HepG2 (cell line): Measurements from ENCODE around the gene DPP6. TPM values are rescaled to one million over a fixed set of nuclear protein-coding genes. Genes with fewer than 3 reads are reported as not detected.

Source experiments
- ATAC-seq: fragments of 200-7000 bp; cut with Tn5 transposase; 3 replicates; pipeline ENCODE4 v1.9.1; 2020; ENCODE audit warnings: mild to moderate bottlenecking, moderate library complexity
- BruUV-seq: library from RNA; stranded (reverse); fragments of 400-500 nt; replicated peaks from 2 replicates; lab custom pipeline; 2021; lab: Mats Ljungman, UMichigan
- CTCF ChIA-PET: fragments of 300-600 bp; formaldehyde crosslinking; extraction: SDS; loops from one replicate; lab custom pipeline; 2021; ENCODE audit warnings: low total read pairs, inconsistent platforms, low intra/inter-chr PET ratio; lab: Yijun Ruan, JAX
- POLR2A ChIA-PET: fragments of 350-600 bp; sonication (Branson Sonifier 250); formaldehyde crosslinking; loops from one replicate; lab custom pipeline; 2020; ENCODE audit warnings: antibody characterized with exemption, inconsistent platforms; lab: Yijun Ruan, JAX
- DNase-seq: peaks from one replicate; pipeline ENCODE4 v3.0.0-alpha.2; 2015; ENCODE audit warnings: low spot score
- FAIRE-seq: peaks from 3 replicates; lab custom pipeline; 2011; peaks lifted over from hg19 to GRCh38; lab: Jason Lieb, UNC
- H2AFZ ChIP-seq: one replicate; pipeline ENCODE4 v1.6.1; 2011; ENCODE audit warnings: low read length, inconsistent platforms
- H3K27ac ChIP-seq: fragments of 300-600 bp; 3 replicates; pipeline ENCODE4 v1.8.0; 2011; ENCODE audit warnings: mixed run types, mild to moderate bottlenecking, mixed read lengths, low read length, inconsistent platforms; ENCODE audit not compliant: insufficient read depth; ENCODE audit errors: extremely low read length
- H3K27me3 ChIP-seq, 2 experiments: fragments of 200-600 bp in 1 of 2; 2 replicates in 1 of 2; 3 replicates in 1 of 2; pipeline versions ENCODE4 v1.6.0 to v1.8.0; 2011; ENCODE audit warnings: low read length in 2 of 2, mild to moderate bottlenecking in 2 of 2, moderate library complexity in 2 of 2, inconsistent platforms in 1 of 2; ENCODE audit not compliant: insufficient read depth in 2 of 2, control insufficient read depth in 1 of 2
- H3K36me3 ChIP-seq, 2 experiments: fragments of 200-600 bp in 1 of 2; replicated peaks in 1 of 2; 2 replicates in 1 of 2; 3 replicates in 1 of 2; pipeline versions ENCODE4 v1.5.1 to v1.8.0; 2011; ENCODE audit warnings: low read length in 2 of 2, inconsistent platforms in 1 of 2; ENCODE audit not compliant: insufficient read depth in 2 of 2, control insufficient read depth in 1 of 2
- H3K4me1 ChIP-seq: 2 replicates; pipeline ENCODE4 v1.5.1; 2012; ENCODE audit warnings: low read length, inconsistent platforms; ENCODE audit not compliant: insufficient read depth
- H3K4me2 ChIP-seq: 2 replicates; pipeline ENCODE4 v1.6.0; 2011; ENCODE audit warnings: low read depth, low read length, inconsistent platforms
- H3K4me3 ChIP-seq, 3 experiments: fragments of 200-600 bp in 1 of 3; sonication (generic), shearing (Covaris generic) in 1 of 3; replicated peaks in 1 of 3; 2 replicates each; pipeline ENCODE4 v1.5.1; 2011 to 2016; ENCODE audit warnings: low read length in 3 of 3, inconsistent platforms in 2 of 3, low read depth in 2 of 3, mild to moderate bottlenecking in 2 of 3, control low read depth in 1 of 3, mixed read lengths in 1 of 3; ENCODE audit not compliant: insufficient read depth in 1 of 3
- H3K79me2 ChIP-seq: one replicate; pipeline ENCODE4 v1.6.1; 2011; ENCODE audit warnings: low read length, inconsistent platforms; ENCODE audit not compliant: insufficient read depth
- H3K9ac ChIP-seq: 2 replicates; pipeline ENCODE4 v1.6.0; 2011; ENCODE audit warnings: mild to moderate bottlenecking, low read depth, low read length, inconsistent platforms; ENCODE audit not compliant: insufficient read depth
- H3K9me3 ChIP-seq: 2 replicates; pipeline ENCODE4 v1.5.1; 2012; ENCODE audit warnings: mild to moderate bottlenecking, low read length
- H4K20me1 ChIP-seq: 2 replicates; pipeline ENCODE4 v1.6.0; 2011; ENCODE audit warnings: inconsistent platforms, mild to moderate bottlenecking, low read length, moderate library complexity; ENCODE audit not compliant: insufficient read depth
- GPBP1L1 ChIP-seq: sonication (generic); formaldehyde crosslinking; IDR thresholded peaks from 2 replicates; pipeline ENCODE4 v1.5.0; 2020; ENCODE audit warnings: mild to moderate bottlenecking, missing genetic modification reagents
- RFX3 ChIP-seq: IDR thresholded peaks from 2 replicates; pipeline ENCODE4 v1.6.1; 2016; ENCODE audit warnings: missing biosample characterization, missing genetic modification reagents
- SPEN ChIP-seq: sonication (generic); formaldehyde crosslinking; IDR thresholded peaks from 2 replicates; pipeline ENCODE4 v1.5.1; 2020; ENCODE audit warnings: low read depth, mild to moderate bottlenecking, missing genetic modification reagents
- SRSF1 ChIP-seq: fragments of 200-400 bp; formaldehyde crosslinking; optimal IDR thresholded peaks from 2 replicates; pipeline ENCODE3; 2017; ENCODE audit warnings: mild to moderate bottlenecking, low read depth, low read length, moderate library complexity
- TFDP1 ChIP-seq: IDR thresholded peaks from 2 replicates; pipeline ENCODE4 v1.6.1; 2016; ENCODE audit warnings: missing compliant biosample characterization, missing genetic modification reagents, borderline replicate concordance
- ZNF609 ChIP-seq: sonication (generic); formaldehyde crosslinking; IDR thresholded peaks from 2 replicates; pipeline ENCODE4 v1.4.0; 2020; ENCODE audit warnings: mild to moderate bottlenecking, missing genetic modification reagents, borderline replicate concordance
- ZNF672 ChIP-seq: sonication (generic); formaldehyde crosslinking; IDR thresholded peaks from 2 replicates; pipeline ENCODE4 v1.8.1; 2022; ENCODE audit warnings: missing genetic modification reagents
- ZNF773 ChIP-seq: sonication (generic); formaldehyde crosslinking; IDR thresholded peaks from 2 replicates; pipeline ENCODE4 v1.4.0; 2020; ENCODE audit warnings: missing genetic modification reagents, borderline replicate concordance
- WGBS: methylation state at CpG from one replicate; pipeline ENCODE4 v1.1.6; 2017; ENCODE audit warnings: low lambda C conversion rate; 5-methylcytosine and 5-hydroxymethylcytosine counted together
- in situ Hi-C: cut with HindIII; loops from 2 replicates; pipeline ENCODE4 v1.10.0; 2017; ENCODE audit warnings: low pct_unique_long_range_greater_than_20kb; ENCODE audit not compliant: extremely low pct_ligation_motif_present
- intact Hi-C: fragments of 100-400 bp; cut with micrococcal nuclease; formaldehyde crosslinking; loops from one replicate; pipeline ENCODE4 v1.10.0; 2022; ENCODE audit not compliant: unreplicated experiment
- polyA plus RNA-seq, 8 experiments: library from polyadenylated mRNA; depleted of rRNA in 3 of 8; stranded (reverse) in 7 of 8; unstranded in 1 of 8; fragments of >200 nt; fragmentation: Illumina TruSeq in 4 of 8; extraction: Trizol in 4 of 8; gene quantifications; 2 replicates each; pipeline versions ENCODE4 v1.2.1 to v1.2.3, GENCODE V29; 2011 to 2016; ENCODE audit warnings: low read depth in 4 of 8, missing spikeins in 1 of 8, mixed read lengths in 1 of 8; ENCODE audit not compliant: insufficient read depth in 1 of 8
- total RNA-seq, 5 experiments: library from RNA; depleted of rRNA; stranded (reverse); fragments of >200 nt; fragmentation: Illumina TruSeq; extraction: Trizol; gene quantifications; 2 replicates each; pipeline ENCODE4 v1.2.3, GENCODE V29; 2016; ENCODE audit warnings: low read depth in 1 of 5

DPP6 gene
- total and polyA plus RNA-seq, 2 of the 13 experiments (the other 11 are each of a cell fraction or from before 2014, with no cell fraction given), result not detected

GRCh38 chr7:154438571-154439367, 386.6 kb downstream of the DPP6 start (continued):
- TF ChIP-seq TFDP1 (no peak), RFX3 (CRISPR knock-in tag) (no peak), ZNF672 (CRISPR knock-in tag) (no peak), SPEN (CRISPR knock-in tag) (no peak), ZNF773 (CRISPR knock-in tag) (no peak), SRSF1 (no peak)

GRCh38 chr7:154440058-154440457, 387.9 kb downstream of the DPP6 start:
- Histone ChIP-seq H3K79me2 (no peaks in the 10 kb centered on the region), H3K4me2 (no peak overlapping the region), H3K27me3 (0 out of 5 replicates have a peak, but pooled peaks cover 0 to 2% of the 10 kb centered on the region in 2 experiments), H3K9me3 (no peaks in the 10 kb centered on the region), H4K20me1 (no peaks in the 10 kb centered on the region), H2AFZ (no peak overlapping the region), H3K4me1 (no peaks in the 10 kb centered on the region), H3K27ac (no peak overlapping the region), H3K36me3 (no peaks in the 10 kb centered on the region), H3K4me3 (no peak overlapping the region), H3K9ac (no peak overlapping the region)
- FAIRE-seq (no peak), ATAC-seq (no peak), DNase-seq (no peak)
- in situ Hi-C loops, result no loop called here
- no TSS peak for BruUV-seq
- WGBS, result 11% methylated on average over 9 of the region's 9 CpGs
- CTCF ChIA-PET, result no interaction called here
- intact Hi-C loops, result no loop called here
- POLR2A ChIA-PET, result no interaction called here
- TF ChIP-seq GPBP1L1 (no peak), ZNF609 (CRISPR knock-in tag) (no peak)
